Coronary artery (tissue), 2 donors: ENCODE results near the gene PPT1.

ENCODE experiments used
- DNase-seq: peaks from one replicate; pipeline ENCODE4 v3.0.0-alpha.2; 2017; ENCODE audit warnings: low spot score
- H3K27ac ChIP-seq, 2 donors: fragments of 200-600 bp; sonication (generic); one replicate each; pipeline ENCODE4 v1.5.1; 2016 to 2019
- H3K4me3 ChIP-seq: fragments of 200-600 bp; sonication (generic); 2 replicates; pipeline ENCODE4 v1.5.1; 2016; ENCODE audit warnings: mild to moderate bottlenecking, moderate library complexity
- CTCF ChIP-seq: fragments of 200-600 bp; sonication (generic); IDR thresholded peaks from one replicate; pipeline ENCODE4 v1.5.1; 2019; ENCODE audit warnings: antibody characterized with exemption

The PPT1 gene

GRCh38 chr1:40064797-40065499, 32.1 kb downstream of the PPT1 start:
- no peak for TF ChIP-seq CTCF
- peak overlapping the region in 1 of 2 donors; percentile 20 for H3K27ac ChIP-seq
- no peak for DNase-seq
- H3K4me3 ChIP-seq = no peak overlapping the region

- Histone ChIP-seq H3K4me3 (no peak overlapping the region), H3K27ac (peak overlapping the region in 1 of 2 donors; percentile 74)
- no peak for TF ChIP-seq CTCF
- DNase-seq = no peak
Observed at GRCh38 chr1:40059960-40060750, 36.9 kb downstream of the PPT1 start.

- peak overlapping the region; percentile 25 to 74 for H3K27ac ChIP-seq
- no peak overlapping the region for H3K4me3 ChIP-seq
- no peak for TF ChIP-seq CTCF
- no peak for DNase-seq
Observed at GRCh38 chr1:40059338-40059959, 37.6 kb downstream of the PPT1 start.

GRCh38 chr1:40058453-40059337, 38.4 kb downstream of the PPT1 start:
- Histone ChIP-seq H3K27ac (peak overlapping the region; percentile 25 to 74), H3K4me3 (no peak overlapping the region)

GRCh38 chr1:40058097-40058452, 39.0 kb downstream of the PPT1 start:
- no peak for DNase-seq
- H3K4me3 ChIP-seq = no peak overlapping the region
- peak overlapping the region in 1 of 2 donors; percentile 35 for H3K27ac ChIP-seq
- TF ChIP-seq CTCF = no peak

More at GRCh38 chr1:40058453-40059337, 38.4 kb downstream of the PPT1 start:
- no peak for DNase-seq
- TF ChIP-seq CTCF = no peak

GRCh38 chr1:40057310-40058030, 39.6 kb downstream of the PPT1 start:
- Histone ChIP-seq H3K27ac (peak overlapping the region in 1 of 2 donors; percentile 10), H3K4me3 (no peak overlapping the region)
- DNase-seq = no peak
- no peak for TF ChIP-seq CTCF
